ENCODE results near the gene RSRP1.

RSRP1 gene

GRCh38 chr1:25217598-25218232 lies 29.5 kb downstream of the RSRP1 start:
- DNase-seq (ENCODE audit: low read depth): no peak

- no peak for DNase-seq (ENCODE audit: low read depth)
Observed at GRCh38 chr1:25217015-25217414, 30.2 kb downstream of the RSRP1 start.

DNA sequence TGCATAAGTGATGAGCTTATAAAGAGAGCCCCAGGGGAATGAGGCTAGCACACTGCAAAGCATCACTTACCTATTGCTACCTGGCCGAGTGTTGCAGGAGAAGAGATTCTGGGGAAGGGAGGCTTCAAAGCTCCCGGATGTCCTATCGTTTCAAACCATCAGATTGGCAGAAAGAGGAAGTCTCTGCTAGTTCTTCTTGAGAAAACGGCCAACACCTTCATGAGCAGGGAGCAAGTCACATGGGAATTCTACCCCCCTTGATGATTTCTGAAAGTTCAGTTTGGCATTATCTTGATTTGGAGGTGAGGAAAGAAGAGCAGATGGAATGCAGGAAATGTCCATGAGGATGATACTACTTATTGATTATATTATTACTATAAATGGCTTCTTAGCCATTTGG lies 31.1 kb downstream of the RSRP1 start:
- no peak for DNase-seq (ENCODE audit: low read depth)

DNA sequence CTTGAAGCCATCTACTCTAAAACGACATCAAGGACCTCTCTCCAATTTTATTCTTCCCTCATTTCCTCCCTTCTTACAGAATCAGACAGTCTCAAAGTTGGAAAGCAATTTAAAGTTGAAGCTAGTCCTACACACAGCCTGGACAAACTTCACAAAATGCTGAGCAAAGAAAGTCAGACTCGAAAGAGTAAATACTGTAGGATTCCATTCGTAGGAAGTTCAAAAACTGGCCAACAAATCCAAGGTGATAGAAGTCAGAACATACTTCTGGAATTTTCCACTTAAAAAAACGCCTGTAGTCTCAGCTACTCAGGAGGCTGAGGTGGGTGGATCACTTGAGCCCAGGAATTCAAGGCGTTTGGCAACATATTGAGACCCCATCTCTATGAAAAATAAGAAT lies 34.5 kb downstream of the RSRP1 start:
- DNase-seq (ENCODE audit: low read depth): no peak

DNA sequence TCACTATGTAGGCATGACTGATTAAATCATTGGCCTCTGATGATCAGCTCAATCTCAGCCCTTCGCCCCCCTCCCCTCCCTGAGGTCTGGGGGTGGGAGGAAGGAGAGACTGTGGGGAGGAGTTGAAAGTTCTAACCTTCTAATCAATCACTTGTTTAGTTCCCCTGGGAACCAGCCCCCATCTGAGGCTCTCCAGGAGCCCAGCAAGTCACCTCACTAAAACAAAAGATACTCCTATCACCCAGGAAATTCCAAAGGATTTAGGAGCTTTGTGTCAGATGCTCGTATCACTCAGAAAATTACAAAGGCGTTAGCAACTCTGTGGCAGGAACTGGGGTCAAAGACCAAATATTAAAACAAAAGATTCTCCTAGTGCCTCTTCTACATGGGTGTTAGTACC lies 36.5 kb downstream of the RSRP1 start:
- no peak for DNase-seq (ENCODE audit: low read depth)

DNA sequence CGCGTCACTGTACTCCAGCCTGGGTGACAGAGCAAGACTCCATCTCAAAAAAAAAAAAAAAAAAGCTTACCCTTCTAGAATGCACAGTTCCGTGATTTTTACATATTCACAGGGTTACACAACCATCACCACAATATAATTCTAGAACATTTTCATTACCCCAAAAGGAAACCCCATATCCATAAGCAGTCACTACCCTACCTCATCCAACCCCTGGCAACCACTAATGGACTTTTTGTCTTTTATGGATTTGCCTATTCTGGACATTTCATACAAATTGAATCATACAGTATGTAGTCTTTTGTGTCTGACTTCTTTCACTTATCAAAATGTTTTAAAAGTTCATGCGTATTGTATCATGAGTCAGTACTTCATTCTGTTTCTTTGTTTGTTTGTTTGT lies 37.7 kb downstream of the RSRP1 start:
- no peak for DNase-seq (ENCODE audit: low read depth)

GRCh38 chr1:25208561-25209222 lies 38.6 kb downstream of the RSRP1 start:
- DNase-seq (ENCODE audit: low read depth): no peak

DNA sequence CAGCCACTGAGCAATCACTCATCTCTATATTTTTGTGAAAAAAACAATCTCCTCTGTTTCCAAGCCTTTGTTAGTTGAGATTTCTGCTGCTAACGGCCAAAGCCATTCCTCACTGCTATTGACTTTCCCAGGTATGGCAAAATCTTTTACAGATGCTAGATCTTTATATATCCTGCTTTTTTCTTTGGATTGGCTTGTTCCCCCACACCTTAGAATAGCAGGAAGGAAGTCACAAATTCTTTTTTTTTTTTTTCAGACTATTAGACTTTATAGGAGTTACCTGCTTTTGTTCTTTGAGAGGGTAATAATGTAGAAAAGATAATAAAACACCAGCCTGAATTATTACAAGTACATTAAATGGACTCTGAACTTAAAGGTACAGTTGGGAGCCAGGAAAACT lies 39.2 kb downstream of the RSRP1 start:
- no peak for DNase-seq (ENCODE audit: low read depth)

DNA sequence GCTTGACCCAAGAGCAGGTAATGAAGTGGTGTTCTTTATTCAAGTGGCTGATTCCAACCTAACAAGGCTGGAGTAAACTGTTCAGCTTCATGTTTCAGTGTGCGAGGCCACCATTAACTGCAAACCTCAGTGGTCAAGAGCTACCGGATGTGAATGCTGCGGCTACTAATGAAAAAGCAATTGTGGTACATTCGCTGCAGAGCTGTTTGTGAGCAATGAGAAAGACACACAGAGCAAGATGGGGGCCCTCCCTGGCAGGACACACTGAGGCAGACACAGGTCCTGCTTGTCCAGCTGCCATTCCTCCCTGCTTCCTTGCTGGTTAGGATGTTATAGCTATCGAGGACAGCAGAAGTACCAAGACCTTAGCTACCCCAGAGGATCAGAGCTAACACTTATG lies 41.1 kb downstream of the RSRP1 start:
- no peak for DNase-seq (ENCODE audit: low read depth)

DNA sequence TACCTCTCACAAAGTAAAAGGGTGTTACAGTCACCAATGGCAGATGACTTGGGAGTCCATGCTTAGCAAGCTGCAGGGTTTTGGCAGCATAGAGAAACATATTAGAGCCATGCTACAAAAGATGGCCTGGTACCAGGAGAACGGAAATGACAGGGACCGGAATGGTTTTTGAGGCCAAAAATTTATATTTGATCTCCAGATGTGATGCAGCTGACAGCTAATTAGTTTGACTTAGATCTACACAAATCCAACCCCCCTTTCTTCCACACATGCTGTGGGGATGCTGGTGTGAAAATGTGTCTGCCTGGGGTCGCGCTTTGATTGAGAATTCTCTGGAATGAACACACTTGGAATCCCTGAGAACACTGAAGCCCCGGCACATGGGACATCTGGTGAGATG lies 41.5 kb downstream of the RSRP1 start:
- DNase-seq (ENCODE audit: low read depth): no peak

- DNase-seq (ENCODE audit: low read depth): peak; percentile 22
Observed at GRCh38 chr1:25204797-25205480, 42.3 kb downstream of the RSRP1 start.

- no peak for DNase-seq (ENCODE audit: low read depth)
Observed at GRCh38 chr1:25201006-25201405, 46.2 kb downstream of the RSRP1 start.

DNA sequence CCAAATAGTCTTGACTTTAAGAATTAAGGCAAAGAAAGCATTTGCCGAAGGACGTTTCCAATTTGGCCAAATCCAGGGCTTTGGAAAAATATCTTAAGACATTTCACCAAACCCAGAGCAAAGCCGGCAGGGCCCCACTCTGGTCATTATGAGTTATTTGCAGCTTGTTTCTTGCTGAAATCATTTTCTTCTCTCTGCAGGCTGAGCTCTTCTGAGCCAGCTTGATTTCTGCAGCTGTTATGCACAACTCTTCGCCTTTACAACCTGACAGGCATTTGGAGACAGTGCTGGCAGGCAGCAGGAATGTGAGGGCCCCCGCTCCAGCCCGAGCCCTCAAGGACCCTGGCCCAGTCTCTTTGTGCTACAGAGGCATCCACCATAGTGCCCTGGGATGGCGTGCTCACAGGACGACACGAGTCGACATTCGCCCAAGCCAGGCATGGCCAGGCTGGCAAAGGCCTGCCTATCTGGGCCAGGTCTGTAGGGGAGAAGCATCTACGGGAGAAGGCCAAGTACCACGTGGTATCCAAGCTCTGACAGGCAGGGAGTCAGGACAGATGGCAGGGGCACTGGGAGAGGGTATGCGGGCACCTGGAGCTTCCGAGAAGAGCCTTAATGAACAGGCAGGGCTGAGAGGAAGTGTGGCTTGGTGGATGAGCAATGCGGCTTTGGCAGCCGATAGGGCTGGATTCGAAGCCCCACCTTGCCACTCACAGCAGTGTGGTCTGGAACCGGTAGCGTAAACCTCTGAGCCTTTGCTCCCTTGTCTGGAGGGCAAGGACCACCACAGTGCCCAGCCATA lies 47.2 kb downstream of the RSRP1 start:
- no peak for DNase-seq (ENCODE audit: low read depth)

GRCh38 chr1:25198663-25199252 lies 48.5 kb downstream of the RSRP1 start:
- DNase-seq (ENCODE audit: low read depth): no peak

DNA sequence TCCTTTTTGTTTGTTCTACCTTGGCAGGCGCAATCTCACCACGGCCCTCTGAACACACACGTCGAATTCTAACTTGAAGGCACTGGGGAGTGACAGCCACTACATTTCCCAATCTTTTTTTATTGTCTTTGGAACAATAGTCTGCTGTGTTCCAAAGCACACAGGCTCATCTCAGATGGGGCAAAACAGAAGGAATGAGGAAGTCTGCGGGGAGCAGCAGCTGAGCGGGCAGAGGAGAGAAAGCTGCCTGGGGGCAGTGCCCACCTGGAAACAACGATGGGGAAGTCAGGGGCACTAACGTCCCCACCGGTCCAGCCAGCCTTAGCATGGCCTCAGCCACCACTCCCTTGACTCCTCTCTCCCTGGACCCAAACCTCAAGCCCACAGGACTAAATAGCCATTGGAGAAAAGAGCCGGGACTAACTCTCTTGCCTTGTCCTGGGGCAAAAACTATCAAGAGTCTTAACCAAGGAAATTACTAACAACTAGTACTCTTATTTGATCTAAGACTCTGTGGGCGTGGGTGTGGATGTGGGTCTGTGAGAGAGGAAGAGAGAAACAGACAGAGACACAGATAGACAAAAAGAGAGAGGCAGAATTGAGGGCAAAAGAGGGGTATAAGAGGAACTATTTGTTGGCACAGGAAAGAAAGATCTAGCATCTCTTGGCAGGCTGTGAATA lies 49.1 kb downstream of the RSRP1 start:
- DNase-seq (ENCODE audit: low read depth): no peak

DNA sequence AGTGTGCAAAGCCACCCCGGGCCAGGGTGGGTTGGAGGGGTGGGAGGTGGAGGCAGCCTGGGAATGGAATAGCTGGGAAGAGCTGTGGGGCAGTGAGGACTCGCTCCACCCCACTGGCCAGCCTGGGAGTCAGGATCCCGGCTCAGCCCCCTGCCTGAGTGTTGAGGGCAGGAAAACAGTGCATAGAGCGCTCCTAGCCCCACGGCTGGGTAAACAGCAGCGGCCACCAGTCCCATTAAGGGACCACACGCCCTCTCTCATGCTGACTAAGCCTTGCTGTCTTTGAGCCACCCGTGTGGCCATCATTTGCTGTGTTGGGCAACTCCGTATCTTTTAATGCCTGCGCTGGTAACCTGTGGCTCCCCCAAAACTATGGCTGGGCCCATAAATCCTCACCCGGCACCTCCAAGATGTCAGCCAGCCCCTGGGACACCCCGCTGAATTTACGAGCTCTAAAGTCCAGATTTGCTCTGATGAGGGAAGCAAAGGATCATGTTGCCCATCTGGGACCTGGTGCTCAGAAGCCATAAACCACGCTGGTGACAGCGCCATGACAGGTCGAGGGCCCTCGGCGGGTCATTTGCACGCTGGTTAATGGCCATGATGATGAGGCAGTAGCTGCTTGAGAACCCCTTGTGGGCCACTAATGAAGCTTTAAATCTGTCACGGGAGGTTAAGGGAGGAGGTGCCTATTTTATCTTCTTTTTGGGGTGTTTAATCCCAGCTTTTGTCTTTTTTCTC lies 49.8 kb downstream of the RSRP1 start:
- no peak for DNase-seq (ENCODE audit: low read depth)

- DNase-seq (ENCODE audit: low read depth): no peak
Observed at GRCh38 chr1:25196830-25197229, 50.4 kb downstream of the RSRP1 start.

DNA sequence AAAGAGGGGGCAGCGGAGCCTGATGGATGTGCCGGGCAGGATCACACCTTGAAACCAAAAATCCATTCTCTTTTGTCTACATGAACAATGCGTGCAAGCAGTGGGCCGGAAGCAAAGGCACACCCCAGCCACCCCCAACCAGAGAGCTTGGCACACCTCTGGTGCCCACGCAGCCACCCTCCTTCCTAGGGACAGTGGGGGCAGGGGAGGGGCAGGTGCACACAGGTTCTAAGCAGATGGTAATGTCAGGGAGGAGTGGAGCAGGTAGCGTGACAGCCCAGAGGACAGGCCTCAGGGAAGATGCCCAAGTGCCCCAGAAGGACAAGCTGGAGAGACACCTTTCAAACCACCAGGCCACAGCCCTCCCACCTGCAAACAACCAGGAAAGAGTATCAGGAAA lies 51.4 kb downstream of the RSRP1 start:
- DNase-seq (ENCODE audit: low read depth): no peak

GRCh38 chr1:25194572-25195020 lies 52.7 kb downstream of the RSRP1 start:
- no peak for DNase-seq (ENCODE audit: low read depth)

DNA sequence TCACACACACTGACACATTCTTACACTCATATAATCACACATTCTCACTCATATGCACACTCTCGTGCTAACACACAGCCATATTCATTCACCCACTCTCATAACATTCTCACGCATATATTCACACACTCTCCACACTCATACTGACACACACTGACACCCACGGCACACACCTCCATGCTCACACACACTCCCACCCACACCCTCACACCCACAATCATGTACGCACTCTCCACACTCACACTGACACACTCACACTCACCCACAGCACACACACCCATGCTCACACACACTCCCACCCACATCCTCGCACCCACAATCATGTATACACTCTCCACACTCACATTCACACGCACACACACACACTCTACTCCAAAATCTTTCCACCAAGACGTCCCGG lies 53.2 kb downstream of the RSRP1 start:
- DNase-seq (ENCODE audit: low read depth): no peak

DNA sequence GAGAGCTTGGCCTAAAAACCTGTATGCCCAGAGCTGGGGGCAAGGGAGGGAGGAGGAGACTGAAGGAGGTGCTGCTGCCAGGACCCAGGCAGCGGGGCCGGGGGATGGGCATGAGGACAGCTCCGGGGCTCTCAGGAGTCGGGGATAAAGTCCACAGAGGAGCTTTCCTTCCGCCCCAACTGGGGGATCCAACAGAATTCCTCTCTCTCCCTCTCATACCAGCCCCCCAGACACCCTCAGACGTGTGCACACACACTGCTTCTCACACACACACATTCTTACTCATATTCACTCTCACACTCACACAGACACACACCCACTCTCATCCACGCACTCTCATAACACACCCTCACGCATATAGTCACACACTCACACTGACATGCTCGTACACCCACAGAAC lies 54.0 kb downstream of the RSRP1 start:
- no peak for DNase-seq (ENCODE audit: low read depth)
